Activated naive CD8-positive, alpha-beta T cell treated with anti-CD3 and anti-CD28 coated beads for 36 hours (primary cell): ENCODE results near the gene SMG6. TPM values are rescaled to one million over a fixed set of nuclear protein-coding genes. Genes with fewer than 3 reads are reported as not detected.
"Not testable (repeated sequence)": the region's sequence is repeated elsewhere in the genome, so short reads cannot be mapped to it uniquely, and the experiment has no call there.

Experiments used
- DNase-seq: peaks from one replicate; pipeline ENCODE4 v3.0.0; 2021
- H3K27ac Mint-ChIP-seq: one replicate; pipeline ENCODE4 v1.8.0; 2022; ENCODE audit warnings: mild to moderate bottlenecking, moderate library complexity, mixed read lengths
- H3K27me3 Mint-ChIP-seq: one replicate; pipeline ENCODE4 v1.8.0; 2022; ENCODE audit warnings: mild to moderate bottlenecking, mixed read lengths
- H3K36me3 Mint-ChIP-seq: one replicate; pipeline ENCODE4 v1.8.0; 2021; ENCODE audit warnings: mild to moderate bottlenecking, mixed read lengths
- H3K4me1 Mint-ChIP-seq: one replicate; pipeline ENCODE4 v1.8.0; 2021; ENCODE audit warnings: mixed read lengths
- H3K4me3 Mint-ChIP-seq: one replicate; pipeline ENCODE4 v1.8.0; 2022; ENCODE audit warnings: mild to moderate bottlenecking, moderate library complexity, mixed read lengths
- H3K9me3 Mint-ChIP-seq: one replicate; pipeline ENCODE4 v1.8.0; 2022; ENCODE audit warnings: mixed read lengths
- total RNA-seq, 2 experiments: library from RNA; stranded (reverse); gene quantifications; one replicate each; pipeline ENCODE4 v1.2.3, GENCODE V29; 2021

Gene SMG6
- total RNA-seq, 2 experiments from 2014 or later = 48.7 to 51.8 TPM

DNA sequence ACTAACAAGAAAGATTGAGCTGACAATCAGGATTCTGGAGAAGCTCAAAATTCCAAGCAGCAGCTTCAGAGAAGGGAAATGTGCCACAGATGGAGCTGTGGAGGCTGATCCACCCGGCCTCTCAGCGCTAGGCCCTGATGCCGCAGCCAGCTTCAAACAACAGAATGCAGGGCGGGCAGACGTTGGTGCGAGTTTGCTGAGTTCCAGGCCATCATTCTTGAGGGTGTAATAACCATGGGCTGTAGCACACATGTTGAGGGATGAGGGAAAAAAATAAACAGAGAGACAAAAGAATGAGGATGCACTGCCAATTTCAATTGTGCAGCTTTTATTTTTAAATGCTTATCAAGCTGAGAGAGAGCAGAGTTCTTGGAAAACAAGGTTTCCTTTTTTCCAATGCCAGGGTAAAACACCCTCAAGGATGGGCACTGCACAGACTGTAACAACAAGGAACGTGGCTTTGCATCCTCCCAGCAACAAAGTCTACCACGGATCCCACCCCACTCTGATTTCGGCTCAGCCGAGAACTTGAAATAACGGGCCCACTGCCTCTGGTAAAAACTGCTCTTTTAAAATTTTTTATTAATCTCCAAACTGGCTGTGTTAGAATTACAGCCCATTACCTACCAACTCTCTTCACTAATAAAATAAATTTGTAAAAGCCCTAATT lies 90.2 kb downstream of the SMG6 start:
- Mint-ChIP-seq H3K27me3 (no peaks in the 10 kb centered on the region), H3K36me3 (peaks cover 29% of the 10 kb centered on the region), H3K4me1 (peaks cover 59% of the 10 kb centered on the region), H3K27ac (peak overlapping the region; percentile 95), H3K4me3 (no peak overlapping the region), H3K9me3 (peaks cover under 1% of the 10 kb centered on the region)
- DNase-seq = no peak

DNA sequence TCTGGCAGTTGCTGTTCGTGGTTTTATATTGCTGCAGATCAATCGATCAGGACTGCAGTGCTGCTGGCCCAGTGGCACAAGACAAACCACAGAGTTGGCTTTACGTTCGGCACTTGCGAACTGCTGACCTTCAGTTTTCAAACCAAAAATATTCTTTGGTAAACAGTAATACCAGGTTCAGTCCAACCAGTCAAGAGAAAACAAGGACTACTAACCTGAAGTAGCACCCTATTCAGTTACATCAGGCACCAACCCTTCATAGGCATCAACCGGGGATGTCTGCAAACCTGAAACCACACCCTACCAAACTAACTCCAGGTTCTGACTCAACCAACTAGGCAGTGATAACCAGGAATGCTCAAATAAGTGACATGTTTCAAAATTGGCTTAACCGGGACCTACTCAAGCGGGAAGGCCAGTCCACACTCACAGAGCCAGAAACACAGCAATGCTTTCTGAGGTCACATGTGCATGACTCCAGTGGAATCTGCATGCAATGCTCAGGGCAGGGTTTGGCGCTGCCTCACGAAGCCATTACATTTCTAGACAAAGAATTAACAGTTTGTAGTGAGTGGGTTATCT lies 91.1 kb downstream of the SMG6 start:
- no peak overlapping the region for H3K4me3 Mint-ChIP-seq
- no peaks in the 10 kb centered on the region for H3K27me3 Mint-ChIP-seq
- H3K9me3 Mint-ChIP-seq = no peaks in the 10 kb centered on the region
- no peak for DNase-seq
- peaks cover 28% of the 10 kb centered on the region for H3K36me3 Mint-ChIP-seq
- peak overlapping the region; percentile 46 for H3K27ac Mint-ChIP-seq
- H3K4me1 Mint-ChIP-seq = peaks cover 60% of the 10 kb centered on the region

- Mint-ChIP-seq H3K4me3 (no peak overlapping the region), H3K27ac (peak overlapping the region; percentile 46), H3K9me3 (no peaks in the 10 kb centered on the region), H3K27me3 (no peaks in the 10 kb centered on the region), H3K4me1 (peaks cover 57% of the 10 kb centered on the region), H3K36me3 (peaks cover 25% of the 10 kb centered on the region)
- no peak for DNase-seq
Measured at GRCh38 chr17:2211661-2212399, 91.8 kb downstream of the SMG6 start.

- Mint-ChIP-seq H3K27ac (no peak overlapping the region), H3K4me1 (peaks cover 49% of the 10 kb centered on the region), H3K27me3 (no peaks in the 10 kb centered on the region), H3K4me3 (no peak overlapping the region), H3K36me3 (peaks cover 23% of the 10 kb centered on the region), H3K9me3 (no peaks in the 10 kb centered on the region)
- DNase-seq = no peak
Measured at GRCh38 chr17:2210726-2211125, 92.9 kb downstream of the SMG6 start.

DNA sequence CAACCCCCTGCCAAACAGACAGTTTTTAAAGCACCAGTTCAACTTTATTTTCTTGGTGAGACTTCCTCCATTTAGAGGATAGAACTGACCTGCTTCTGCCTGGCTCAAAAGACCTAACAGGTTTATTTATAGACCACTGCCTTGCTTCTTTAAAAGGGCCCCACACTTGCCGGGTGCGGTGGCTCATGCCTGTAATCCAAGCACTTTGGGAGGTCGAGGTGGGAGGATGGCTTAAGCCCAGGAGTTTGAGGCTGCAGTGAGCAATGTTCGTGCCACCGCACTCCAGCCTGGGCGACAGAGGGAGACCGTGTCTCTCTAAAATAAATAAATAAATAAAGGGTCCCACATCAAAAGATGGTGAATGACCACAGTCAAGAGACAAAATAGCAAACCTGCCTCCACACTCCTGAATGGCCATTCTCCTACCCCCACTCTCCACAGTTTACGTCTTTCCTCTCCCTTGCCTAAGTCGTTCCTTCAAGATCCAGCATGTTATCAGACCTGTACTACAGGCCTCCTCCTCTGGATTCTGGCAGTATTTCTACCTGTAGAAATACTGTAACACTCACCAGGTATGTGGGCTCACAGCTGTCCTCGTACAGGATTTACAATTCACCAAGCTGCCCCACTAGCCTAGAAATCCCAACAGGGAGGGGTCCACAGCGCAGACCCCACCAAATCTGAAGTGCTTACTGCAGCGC lies 95.6 kb downstream of the SMG6 start:
- Mint-ChIP-seq H3K36me3 (peaks cover 18% of the 10 kb centered on the region), H3K27me3 (no peaks in the 10 kb centered on the region), H3K9me3 (no peaks in the 10 kb centered on the region), H3K27ac (no peak overlapping the region), H3K4me1 (peaks cover 32% of the 10 kb centered on the region), H3K4me3 (no peak overlapping the region)
- DNase-seq = no peak

GRCh38 chr17:2204393-2204792 lies 99.2 kb downstream of the SMG6 start:
- DNase-seq = no peak
- Mint-ChIP-seq H3K27ac (no peak overlapping the region), H3K27me3 (no peaks in the 10 kb centered on the region), H3K36me3 (peaks cover 11% of the 10 kb centered on the region), H3K9me3 (no peaks in the 10 kb centered on the region), H3K4me1 (peaks cover 26% of the 10 kb centered on the region), H3K4me3 (no peak overlapping the region)

DNA sequence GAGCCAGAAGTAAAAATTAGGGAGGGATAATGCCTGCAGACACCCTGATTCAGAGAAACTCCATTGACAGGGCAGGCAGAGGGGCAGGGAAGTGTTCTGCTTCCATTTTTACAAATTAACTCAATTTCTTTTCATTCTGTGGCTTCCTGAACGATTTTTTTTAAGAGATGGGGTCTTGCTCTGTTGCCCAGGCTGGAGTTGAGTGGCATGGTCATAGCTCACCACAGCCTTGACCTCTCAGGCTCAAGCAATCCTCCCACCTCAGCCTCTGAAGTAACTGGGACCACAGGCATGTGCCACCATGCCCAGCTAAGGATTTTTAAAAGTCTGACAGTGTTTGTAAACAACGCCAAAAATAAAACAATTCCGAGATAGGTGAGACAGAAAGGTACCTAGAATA lies 99.8 kb downstream of the SMG6 start:
- peaks cover 26% of the 10 kb centered on the region for H3K4me1 Mint-ChIP-seq

DNA sequence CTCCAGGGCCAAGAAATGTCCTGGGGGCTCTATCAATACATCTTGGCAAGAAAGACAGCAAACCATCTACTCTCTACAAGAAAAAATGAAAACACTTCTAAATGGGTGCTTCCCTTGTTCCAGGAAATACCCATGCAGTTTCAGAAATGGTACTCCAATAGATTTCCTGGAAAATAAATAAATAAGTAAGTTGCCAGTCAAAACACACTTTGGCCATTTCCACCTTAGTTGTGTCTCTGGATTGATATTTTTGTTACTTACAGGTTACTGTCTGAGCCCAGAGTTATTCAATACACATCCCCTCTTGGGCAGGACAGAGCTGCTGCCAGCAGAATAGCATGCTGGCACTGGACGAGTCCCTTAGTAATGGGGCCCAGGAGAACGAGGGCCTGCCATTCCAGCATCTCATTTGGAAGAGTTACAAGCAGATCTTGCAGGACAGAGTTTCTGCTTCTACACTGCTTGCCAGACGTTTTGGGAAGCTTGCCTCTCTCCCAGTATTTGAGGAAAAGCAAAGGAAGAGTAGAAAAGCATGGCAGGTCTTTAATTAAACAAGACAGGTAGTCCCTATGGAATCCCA lies 100.5 kb downstream of the SMG6 start:
- Mint-ChIP-seq H3K27me3 (no peaks in the 10 kb centered on the region), H3K9me3 (no peaks in the 10 kb centered on the region), H3K4me1 (peaks cover 23% of the 10 kb centered on the region), H3K36me3 (peaks cover 7% of the 10 kb centered on the region), H3K27ac (peak overlapping the region; percentile 75), H3K4me3 (peak overlapping the region; percentile 32)
- DNase-seq = no peak

More for the DNA sequence above, 99.8 kb downstream of the SMG6 start:
- peaks cover 11% of the 10 kb centered on the region for H3K36me3 Mint-ChIP-seq
- no peak overlapping the region for H3K27ac Mint-ChIP-seq
- H3K9me3 Mint-ChIP-seq = no peaks in the 10 kb centered on the region
- H3K4me3 Mint-ChIP-seq = no peak overlapping the region
- no peaks in the 10 kb centered on the region for H3K27me3 Mint-ChIP-seq
- DNase-seq = no peak

- no peak for DNase-seq
- peaks cover 6% of the 10 kb centered on the region for H3K36me3 Mint-ChIP-seq
Measured at GRCh38 chr17:2202302-2202995, 101.1 kb downstream of the SMG6 start.

DNA sequence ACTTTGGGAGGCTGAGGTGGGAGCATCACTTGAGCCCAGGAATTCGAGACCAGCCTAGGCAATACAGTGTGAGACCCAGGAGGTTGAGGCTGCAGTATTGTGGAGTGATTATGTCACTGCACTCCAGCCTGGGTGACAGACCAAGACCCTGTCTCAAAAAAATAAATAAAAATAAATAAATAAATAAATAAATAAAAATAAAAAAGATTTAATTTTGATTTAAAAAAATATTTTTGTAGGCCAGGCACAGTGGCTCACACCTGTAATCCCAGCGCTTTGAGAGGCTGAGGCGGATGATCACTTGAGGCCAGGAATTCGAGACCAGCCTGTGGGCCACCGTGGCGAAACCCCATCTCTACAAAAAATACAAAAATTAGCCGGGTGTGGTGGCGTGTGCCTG lies 104.2 kb downstream of the SMG6 start:
- H3K27ac Mint-ChIP-seq, H3K9me3 Mint-ChIP-seq, H3K4me3 Mint-ChIP-seq, DNase-seq, H3K27me3 Mint-ChIP-seq: not testable (repeated sequence)
- H3K36me3 Mint-ChIP-seq = peaks cover 22% of the 10 kb centered on the region
- peaks cover 45% of the 10 kb centered on the region for H3K4me1 Mint-ChIP-seq

More at GRCh38 chr17:2202302-2202995, 101.1 kb downstream of the SMG6 start:
- Mint-ChIP-seq H3K4me1 (peaks cover 24% of the 10 kb centered on the region), H3K27ac (peak overlapping the region; percentile 75), H3K27me3 (no peaks in the 10 kb centered on the region), H3K4me3 (peak overlapping the region; percentile 32), H3K9me3 (no peaks in the 10 kb centered on the region)

GRCh38 chr17:2198927-2199326 lies 104.7 kb downstream of the SMG6 start:
- no peak overlapping the region for H3K27ac Mint-ChIP-seq
- H3K4me3 Mint-ChIP-seq = no peak overlapping the region
- no peaks in the 10 kb centered on the region for H3K27me3 Mint-ChIP-seq
- H3K36me3 Mint-ChIP-seq = peaks cover 27% of the 10 kb centered on the region
- no peak for DNase-seq
- peaks cover 45% of the 10 kb centered on the region for H3K4me1 Mint-ChIP-seq
- no peaks in the 10 kb centered on the region for H3K9me3 Mint-ChIP-seq

DNA sequence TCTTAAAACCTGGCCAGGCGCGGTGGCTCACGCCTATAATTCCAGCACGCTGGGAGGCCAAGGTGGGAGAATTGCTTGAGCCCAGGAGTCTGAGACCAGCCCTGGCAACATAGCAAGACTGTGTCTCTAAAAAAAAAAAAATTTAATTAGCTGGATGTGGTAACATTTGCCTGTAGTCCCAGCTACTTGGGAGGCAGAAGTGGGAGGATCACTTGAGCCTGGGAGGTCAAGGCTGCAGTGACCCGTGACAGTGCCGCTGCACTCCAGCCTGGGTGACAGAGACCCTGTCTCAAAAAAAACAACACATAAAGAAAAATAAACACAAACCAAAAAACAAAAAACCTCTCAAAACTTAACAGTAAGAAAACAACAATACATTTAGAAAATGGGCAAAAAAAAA lies 106.3 kb downstream of the SMG6 start:
- Mint-ChIP-seq H3K27ac (no peak overlapping the region), H3K4me3 (no peak overlapping the region), H3K4me1 (peaks cover 48% of the 10 kb centered on the region), H3K9me3 (no peaks in the 10 kb centered on the region), H3K27me3 (no peaks in the 10 kb centered on the region), H3K36me3 (peaks cover 39% of the 10 kb centered on the region)
- DNase-seq = no peak

DNA sequence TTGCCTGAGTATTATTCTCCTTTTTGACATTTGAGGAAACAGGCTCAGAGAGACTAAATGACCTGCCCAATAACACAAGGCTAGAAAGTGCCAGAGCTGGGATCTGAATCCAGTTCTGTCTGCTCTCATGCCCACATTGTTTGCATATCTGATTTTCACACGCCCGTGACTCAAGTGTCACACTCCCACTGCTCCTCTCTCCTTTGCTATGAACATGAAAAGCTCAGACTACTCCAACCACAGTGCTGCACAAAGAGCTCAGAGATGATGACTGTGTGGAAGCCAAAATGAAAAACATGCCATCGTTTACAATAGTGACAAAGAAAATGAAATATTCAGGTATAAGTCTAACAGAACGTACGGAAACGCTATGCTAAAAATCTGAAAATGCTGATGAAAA lies 107.9 kb downstream of the SMG6 start:
- peak; percentile 50 for DNase-seq
- peaks cover 39% of the 10 kb centered on the region for H3K36me3 Mint-ChIP-seq
- H3K4me3 Mint-ChIP-seq = peak overlapping the region; percentile 8
- H3K4me1 Mint-ChIP-seq = peaks cover 52% of the 10 kb centered on the region
- H3K27ac Mint-ChIP-seq = peak overlapping the region; percentile 54
- no peaks in the 10 kb centered on the region for H3K27me3 Mint-ChIP-seq
- no peaks in the 10 kb centered on the region for H3K9me3 Mint-ChIP-seq

DNA sequence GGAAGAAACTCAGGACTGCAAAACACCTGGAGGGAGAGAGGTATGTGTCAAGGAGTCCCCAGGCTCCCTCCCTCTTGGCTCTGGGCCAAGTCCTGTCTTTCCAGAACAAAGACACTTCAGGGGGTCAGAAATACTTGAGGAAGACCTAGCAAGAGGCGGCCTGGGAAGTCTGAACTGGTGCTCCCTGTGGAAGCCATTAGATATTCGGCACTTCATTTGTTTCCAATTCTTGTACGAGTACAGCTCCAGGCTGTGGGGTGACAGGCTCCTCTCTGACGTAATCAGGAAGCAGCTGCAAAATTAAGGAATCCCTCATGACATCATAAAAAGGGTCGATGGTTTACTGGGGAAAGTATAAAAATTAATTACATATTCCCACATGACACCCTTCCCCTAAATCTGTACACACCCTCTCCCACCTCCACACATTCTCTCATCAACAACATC lies 108.7 kb downstream of the SMG6 start:
- Mint-ChIP-seq H3K9me3 (no peaks in the 10 kb centered on the region), H3K27me3 (no peaks in the 10 kb centered on the region), H3K27ac (no peak overlapping the region), H3K4me3 (no peak overlapping the region), H3K36me3 (peaks cover 38% of the 10 kb centered on the region), H3K4me1 (peaks cover 57% of the 10 kb centered on the region)
- DNase-seq = no peak
